HepG2 (cell line): ENCODE data around the gene RASSF7. TPM values are rescaled to one million over a fixed set of nuclear protein-coding genes. Genes with fewer than 3 reads are reported as not detected.

ENCODE experiments used
- ARID4A ChIP-seq: sonication (generic); formaldehyde crosslinking; IDR thresholded peaks from 2 replicates; pipeline ENCODE4 v1.5.0; 2020; ENCODE audit warnings: mild to moderate bottlenecking, missing genetic modification reagents, borderline replicate concordance
- EHMT2 ChIP-seq: fragments of 200-600 bp; sonication (generic); IDR thresholded peaks from 2 replicates; pipeline ENCODE4 v1.7.0; 2017; ENCODE audit warnings: antibody characterized with exemption, low read depth, low read length, borderline replicate concordance
- TAF1 ChIP-seq: sonication (generic); formaldehyde crosslinking; IDR thresholded peaks from 2 replicates; pipeline ENCODE4 v1.4.0; 2020; ENCODE audit warnings: missing genetic modification reagents
- TBX2 ChIP-seq: sonication (generic); formaldehyde crosslinking; IDR thresholded peaks from 2 replicates; pipeline ENCODE4 v1.5.0; 2020; ENCODE audit warnings: missing genetic modification reagents, mild to moderate bottlenecking, borderline replicate concordance
- THAP7 ChIP-seq: sonication (generic); formaldehyde crosslinking; IDR thresholded peaks from 2 replicates; pipeline ENCODE4 v1.8.1; 2023; ENCODE audit warnings: mild to moderate bottlenecking, missing genetic modification reagents
- ZBTB40 ChIP-seq, 2 experiments: fragments of 450-650 bp in 1 of 2; sonication (generic) in 1 of 2; formaldehyde crosslinking in 1 of 2; IDR thresholded peaks; 2 replicates each; pipeline versions ENCODE4 v1.6.1 to v1.8.0; 2016 to 2022; ENCODE audit warnings: antibody characterized with exemption in 1 of 2, mild to moderate bottlenecking in 1 of 2, missing genetic modification reagents in 1 of 2
- ZBTB49 ChIP-seq: sonication (generic); formaldehyde crosslinking; IDR thresholded peaks from 2 replicates; pipeline ENCODE4 v1.4.0; 2020; ENCODE audit warnings: missing genetic modification reagents, borderline replicate concordance
- ZFP91 ChIP-seq: sonication (generic); formaldehyde crosslinking; IDR thresholded peaks from 2 replicates; pipeline ENCODE4 v1.9.0; 2022; ENCODE audit warnings: missing genetic modification reagents, mild to moderate bottlenecking, borderline replicate concordance
- polyA plus RNA-seq, 8 experiments: library from polyadenylated mRNA; depleted of rRNA in 3 of 8; stranded (reverse) in 7 of 8; unstranded in 1 of 8; fragments of >200 nt; fragmentation: Illumina TruSeq in 4 of 8; extraction: Trizol in 4 of 8; gene quantifications; 2 replicates each; pipeline versions ENCODE4 v1.2.1 to v1.2.3, GENCODE V29; 2011 to 2016; ENCODE audit warnings: low read depth in 4 of 8, missing spikeins in 1 of 8, mixed read lengths in 1 of 8; ENCODE audit not compliant: insufficient read depth in 1 of 8
- total RNA-seq, 5 experiments: library from RNA; depleted of rRNA; stranded (reverse); fragments of >200 nt; fragmentation: Illumina TruSeq; extraction: Trizol; gene quantifications; 2 replicates each; pipeline ENCODE4 v1.2.3, GENCODE V29; 2016; ENCODE audit warnings: low read depth in 1 of 5

The RASSF7 gene
- total and polyA plus RNA-seq, 2 of the 13 experiments (the other 11 are each of a cell fraction or from before 2014, with no cell fraction given) = 20.2 to 28.6 TPM

GRCh38 chr11:567629-568292 lies 7.0 kb downstream of the RASSF7 start (continued):
- peak; percentile 43; the same call in 1 of the 2 replicates for TF ChIP-seq ZFP91 (CRISPR knock-in tag)
- TF ChIP-seq ARID4A (CRISPR knock-in tag) = peak; percentile 58
- no peak for TF ChIP-seq EHMT2
- peak; percentile 31; the same call in 1 of the 2 replicates for TF ChIP-seq TBX2 (CRISPR knock-in tag)
- TF ChIP-seq ZBTB49 (CRISPR knock-in tag) = no peak
- TF ChIP-seq ZBTB40 (IDR thresholded peaks at IDR 0.05) = no peak
- peak; percentile 34; the same call in 1 of the 2 replicates for TF ChIP-seq ZBTB40 (CRISPR knock-in tag; IDR thresholded peaks at IDR 0.05)
- no peak for TF ChIP-seq THAP7 (CRISPR knock-in tag)
- peak; percentile 37; the same call in 1 of the 2 replicates for TF ChIP-seq TAF1 (CRISPR knock-in tag)
